Liver (tissue), 3 donors: ENCODE results near the gene DNM3.
"Not testable (repeated sequence)": the region's sequence is repeated elsewhere in the genome, so short reads cannot be mapped to it uniquely, and the experiment has no call there.

Experiments
- ATF3 ChIP-seq: IDR thresholded peaks from 2 replicates; pipeline ENCODE4 v1.6.1; 2016; ENCODE audit warnings: antibody characterized with exemption
- CTCF ChIP-seq: fragments of 150-350 bp; IDR thresholded peaks from 2 replicates; pipeline ENCODE4 v1.5.1; 2017; ENCODE audit warnings: improper control_type of control experiment, low read depth, low read length; ENCODE audit not compliant: missing input control
- EGR1 ChIP-seq, 2 donors: IDR thresholded peaks; 2 replicates each; pipeline ENCODE4 v1.6.1; 2016 to 2018; ENCODE audit warnings: antibody characterized with exemption in 2 of 2, low read depth in 2 of 2
- FOXA1 ChIP-seq: IDR thresholded peaks from 2 replicates; pipeline ENCODE4 v1.6.1; 2016; ENCODE audit warnings: antibody characterized with exemption
- HNF4A ChIP-seq, 2 donors: conservative IDR thresholded peaks; 2 replicates each; pipeline ENCODE4 v1.6.1; 2016; ENCODE audit warnings: antibody characterized with exemption in 2 of 2, mild to moderate bottlenecking in 2 of 2
- JUND ChIP-seq, 2 donors: IDR thresholded peaks; 2 replicates each; pipeline ENCODE4 v1.6.1; 2016; ENCODE audit warnings: antibody characterized with exemption in 2 of 2
- MAX ChIP-seq: IDR thresholded peaks from 2 replicates; pipeline ENCODE4 v1.6.1; 2016; ENCODE audit warnings: antibody characterized with exemption
- RAD21 ChIP-seq, 2 donors: IDR thresholded peaks; 2 replicates each; pipeline ENCODE4 v1.6.1; 2016; ENCODE audit warnings: antibody characterized with exemption in 2 of 2, mild to moderate bottlenecking in 2 of 2
- REST ChIP-seq: IDR thresholded peaks from 2 replicates; pipeline ENCODE4 v1.6.1; 2016; ENCODE audit warnings: antibody characterized with exemption, mild to moderate bottlenecking
- TAF1 ChIP-seq: conservative IDR thresholded peaks from 2 replicates; pipeline ENCODE4 v1.6.1; 2016; ENCODE audit warnings: antibody characterized with exemption, mild to moderate bottlenecking
- donor health status: healthy.
- donor health status: healthy.

GRCh38 chr1:171799698-171800097 lies 41.6 kb upstream of the DNM3 start:
- TF ChIP-seq REST; ATF3; CTCF; MAX; HNF4A (conservative IDR thresholded peaks at IDR 0.05); TAF1; EGR1 (IDR thresholded peaks at IDR 0.05; ENCODE audit: low read depth in 2 of 2); RAD21 (IDR thresholded peaks at IDR 0.05); JUND (IDR thresholded peaks at IDR 0.05); FOXA1: not testable (repeated sequence)
